HepG2 (cell line): ENCODE results near the gene GRM4. TPM values are rescaled to one million over a fixed set of nuclear protein-coding genes. Genes with fewer than 3 reads are reported as not detected.

Experiments
- ATAC-seq: fragments of 200-7000 bp; cut with Tn5 transposase; 3 replicates; pipeline ENCODE4 v1.9.1; 2020; ENCODE audit warnings: mild to moderate bottlenecking, moderate library complexity
- BruUV-seq: library from RNA; stranded (reverse); fragments of 400-500 nt; replicated peaks from 2 replicates; lab custom pipeline; 2021; lab: Mats Ljungman, UMichigan
- CTCF ChIA-PET: fragments of 300-600 bp; formaldehyde crosslinking; extraction: SDS; loops from one replicate; lab custom pipeline; 2021; ENCODE audit warnings: low total read pairs, inconsistent platforms, low intra/inter-chr PET ratio; lab: Yijun Ruan, JAX
- POLR2A ChIA-PET: fragments of 350-600 bp; sonication (Branson Sonifier 250); formaldehyde crosslinking; loops from one replicate; lab custom pipeline; 2020; ENCODE audit warnings: antibody characterized with exemption, inconsistent platforms; lab: Yijun Ruan, JAX
- DNase-seq: peaks from one replicate; pipeline ENCODE4 v3.0.0-alpha.2; 2015; ENCODE audit warnings: low spot score
- FAIRE-seq: peaks from 3 replicates; lab custom pipeline; 2011; peaks lifted over from hg19 to GRCh38; lab: Jason Lieb, UNC
- H2AFZ ChIP-seq: one replicate; pipeline ENCODE4 v1.6.1; 2011; ENCODE audit warnings: low read length, inconsistent platforms
- H3K27ac ChIP-seq: fragments of 300-600 bp; 3 replicates; pipeline ENCODE4 v1.8.0; 2011; ENCODE audit warnings: mixed run types, mild to moderate bottlenecking, mixed read lengths, low read length, inconsistent platforms; ENCODE audit not compliant: insufficient read depth; ENCODE audit errors: extremely low read length
- H3K27me3 ChIP-seq, 2 experiments: fragments of 200-600 bp in 1 of 2; 2 replicates in 1 of 2; 3 replicates in 1 of 2; pipeline versions ENCODE4 v1.6.0 to v1.8.0; 2011; ENCODE audit warnings: low read length in 2 of 2, mild to moderate bottlenecking in 2 of 2, moderate library complexity in 2 of 2, inconsistent platforms in 1 of 2; ENCODE audit not compliant: insufficient read depth in 2 of 2, control insufficient read depth in 1 of 2
- H3K36me3 ChIP-seq, 2 experiments: fragments of 200-600 bp in 1 of 2; replicated peaks in 1 of 2; 2 replicates in 1 of 2; 3 replicates in 1 of 2; pipeline versions ENCODE4 v1.5.1 to v1.8.0; 2011; ENCODE audit warnings: low read length in 2 of 2, inconsistent platforms in 1 of 2; ENCODE audit not compliant: insufficient read depth in 2 of 2, control insufficient read depth in 1 of 2
- H3K4me1 ChIP-seq: 2 replicates; pipeline ENCODE4 v1.5.1; 2012; ENCODE audit warnings: low read length, inconsistent platforms; ENCODE audit not compliant: insufficient read depth
- H3K4me2 ChIP-seq: 2 replicates; pipeline ENCODE4 v1.6.0; 2011; ENCODE audit warnings: low read depth, low read length, inconsistent platforms
- H3K4me3 ChIP-seq, 3 experiments: fragments of 200-600 bp in 1 of 3; sonication (generic), shearing (Covaris generic) in 1 of 3; replicated peaks in 1 of 3; 2 replicates each; pipeline ENCODE4 v1.5.1; 2011 to 2016; ENCODE audit warnings: low read length in 3 of 3, inconsistent platforms in 2 of 3, low read depth in 2 of 3, mild to moderate bottlenecking in 2 of 3, control low read depth in 1 of 3, mixed read lengths in 1 of 3; ENCODE audit not compliant: insufficient read depth in 1 of 3
- H3K79me2 ChIP-seq: one replicate; pipeline ENCODE4 v1.6.1; 2011; ENCODE audit warnings: low read length, inconsistent platforms; ENCODE audit not compliant: insufficient read depth
- H3K9ac ChIP-seq: 2 replicates; pipeline ENCODE4 v1.6.0; 2011; ENCODE audit warnings: mild to moderate bottlenecking, low read depth, low read length, inconsistent platforms; ENCODE audit not compliant: insufficient read depth
- H3K9me3 ChIP-seq: 2 replicates; pipeline ENCODE4 v1.5.1; 2012; ENCODE audit warnings: mild to moderate bottlenecking, low read length
- H4K20me1 ChIP-seq: 2 replicates; pipeline ENCODE4 v1.6.0; 2011; ENCODE audit warnings: inconsistent platforms, mild to moderate bottlenecking, low read length, moderate library complexity; ENCODE audit not compliant: insufficient read depth
- ARHGAP35 ChIP-seq: sonication (generic); formaldehyde crosslinking; IDR thresholded peaks from 2 replicates; pipeline ENCODE4 v1.9.0; 2022; ENCODE audit warnings: mild to moderate bottlenecking, inconsistent platforms, moderate library complexity, missing genetic modification reagents, borderline replicate concordance
- CC2D1A ChIP-seq: sonication (generic); formaldehyde crosslinking; IDR thresholded peaks from 2 replicates; pipeline ENCODE4 v1.8.1; 2023; ENCODE audit warnings: mild to moderate bottlenecking, missing genetic modification reagents
- CENPX ChIP-seq: sonication (generic); formaldehyde crosslinking; IDR thresholded peaks from 2 replicates; pipeline ENCODE4 v1.9.0; 2021; ENCODE audit warnings: mild to moderate bottlenecking, missing genetic modification reagents, moderate library complexity
- GATAD2A ChIP-seq: IDR thresholded peaks from 2 replicates; pipeline ENCODE4 v1.6.1; 2016
- HDAC1 ChIP-seq: sonication (generic); formaldehyde crosslinking; IDR thresholded peaks from 2 replicates; pipeline ENCODE4 v1.5.1; 2020; ENCODE audit warnings: mild to moderate bottlenecking, missing genetic modification reagents
- HHEX ChIP-seq: IDR thresholded peaks from 2 replicates; pipeline ENCODE4 v1.6.1; 2016; ENCODE audit warnings: control low read depth
- HMGA1 ChIP-seq: sonication (generic); formaldehyde crosslinking; conservative IDR thresholded peaks from 2 replicates; pipeline ENCODE4 v1.4.0; 2020; ENCODE audit warnings: missing genetic modification reagents
- KAT8 ChIP-seq: IDR thresholded peaks from 2 replicates; pipeline ENCODE4 v1.6.1; 2016; ENCODE audit warnings: missing genetic modification reagents, missing compliant biosample characterization
- NR2F6 ChIP-seq, 2 experiments: IDR thresholded peaks; 2 replicates each; pipeline ENCODE4 v1.6.1; 2016; ENCODE audit warnings: antibody characterized with exemption in 1 of 2, mild to moderate bottlenecking in 1 of 2
- WIZ ChIP-seq: sonication (generic); formaldehyde crosslinking; IDR thresholded peaks from 2 replicates; pipeline ENCODE4 v1.5.1; 2020; ENCODE audit warnings: mild to moderate bottlenecking, missing genetic modification reagents
- XRCC5 ChIP-seq: fragments of 200-400 bp; formaldehyde crosslinking; optimal IDR thresholded peaks from 2 replicates; pipeline ENCODE3; 2017; ENCODE audit warnings: mild to moderate bottlenecking, low read length
- ZNF232 ChIP-seq: sonication (generic); formaldehyde crosslinking; IDR thresholded peaks from 2 replicates; pipeline ENCODE4 v1.4.0; 2020; ENCODE audit warnings: missing genetic modification reagents, borderline replicate concordance
- ZNF282 ChIP-seq: fragments of 450-650 bp; IDR thresholded peaks from 2 replicates; pipeline ENCODE4 v1.6.1; 2018; ENCODE audit not compliant: partially characterized antibody
- ZNF629 ChIP-seq: sonication (generic); formaldehyde crosslinking; conservative IDR thresholded peaks from 2 replicates; pipeline ENCODE4 v1.5.0; 2020; ENCODE audit warnings: missing genetic modification reagents
- WGBS: methylation state at CpG from one replicate; pipeline ENCODE4 v1.1.6; 2017; ENCODE audit warnings: low lambda C conversion rate; 5-methylcytosine and 5-hydroxymethylcytosine counted together
- in situ Hi-C: cut with HindIII; loops from 2 replicates; pipeline ENCODE4 v1.10.0; 2017; ENCODE audit warnings: low pct_unique_long_range_greater_than_20kb; ENCODE audit not compliant: extremely low pct_ligation_motif_present
- intact Hi-C: fragments of 100-400 bp; cut with micrococcal nuclease; formaldehyde crosslinking; loops from one replicate; pipeline ENCODE4 v1.10.0; 2022; ENCODE audit not compliant: unreplicated experiment
- polyA plus RNA-seq, 8 experiments: library from polyadenylated mRNA; depleted of rRNA in 3 of 8; stranded (reverse) in 7 of 8; unstranded in 1 of 8; fragments of >200 nt; fragmentation: Illumina TruSeq in 4 of 8; extraction: Trizol in 4 of 8; gene quantifications; 2 replicates each; pipeline versions ENCODE4 v1.2.1 to v1.2.3, GENCODE V29; 2011 to 2016; ENCODE audit warnings: low read depth in 4 of 8, missing spikeins in 1 of 8, mixed read lengths in 1 of 8; ENCODE audit not compliant: insufficient read depth in 1 of 8
- total RNA-seq, 5 experiments: library from RNA; depleted of rRNA; stranded (reverse); fragments of >200 nt; fragmentation: Illumina TruSeq; extraction: Trizol; gene quantifications; 2 replicates each; pipeline ENCODE4 v1.2.3, GENCODE V29; 2016; ENCODE audit warnings: low read depth in 1 of 5
- TF ChIP-seq, protein P1 (sequence below): sonication (generic); formaldehyde crosslinking; IDR thresholded peaks from 2 replicates; pipeline ENCODE4 v1.5.1; 2020; ENCODE audit warnings: mild to moderate bottlenecking, moderate library complexity, missing genetic modification reagents
- TF ChIP-seq, protein P2 (sequence below): sonication (generic); formaldehyde crosslinking; IDR thresholded peaks from 2 replicates; pipeline ENCODE4 v1.8.0; 2022; ENCODE audit warnings: low read depth, missing genetic modification reagents
- TF ChIP-seq, protein P3 (sequence below): sonication (generic); formaldehyde crosslinking; conservative IDR thresholded peaks from 2 replicates; pipeline ENCODE4 v1.8.0; 2022; ENCODE audit warnings: missing genetic modification reagents
- TF ChIP-seq, protein P4 (sequence below): sonication (generic); formaldehyde crosslinking; IDR thresholded peaks from 2 replicates; pipeline ENCODE4 v1.8.0; 2022; ENCODE audit warnings: mild to moderate bottlenecking, missing genetic modification reagents; ENCODE audit not compliant: insufficient replicate concordance
- TF ChIP-seq, protein P5 (sequence below): sonication (generic); formaldehyde crosslinking; IDR thresholded peaks from 2 replicates; pipeline ENCODE4 v1.5.0; 2020; ENCODE audit warnings: missing genetic modification reagents, mild to moderate bottlenecking, borderline replicate concordance

GRM4 gene
- total and polyA plus RNA-seq, 2 of the 13 experiments (the other 11 are each of a cell fraction or from before 2014, with no cell fraction given) = not detected

DNA sequence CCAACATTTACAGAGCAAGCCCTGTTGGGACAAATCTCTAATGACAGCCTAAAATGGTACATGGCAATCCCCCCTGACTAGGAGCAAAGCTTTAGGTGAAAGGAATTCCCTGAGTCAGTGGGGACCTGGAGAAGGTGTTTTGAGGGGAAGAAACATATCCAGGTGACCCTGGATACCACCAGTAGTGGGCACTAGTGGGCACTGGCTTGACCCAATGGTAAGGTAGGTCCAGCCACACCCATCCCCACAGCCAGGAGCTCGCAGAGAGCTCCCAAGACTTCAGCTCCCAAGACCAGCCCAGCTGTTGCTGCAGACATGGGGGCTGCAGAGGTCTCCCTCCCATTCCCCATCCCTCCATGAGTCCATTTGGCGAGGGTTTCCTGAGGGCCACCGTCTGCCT, 19.5 kb downstream of the GRM4 start (continued):
- TF ChIP-seq, protein P1, sequence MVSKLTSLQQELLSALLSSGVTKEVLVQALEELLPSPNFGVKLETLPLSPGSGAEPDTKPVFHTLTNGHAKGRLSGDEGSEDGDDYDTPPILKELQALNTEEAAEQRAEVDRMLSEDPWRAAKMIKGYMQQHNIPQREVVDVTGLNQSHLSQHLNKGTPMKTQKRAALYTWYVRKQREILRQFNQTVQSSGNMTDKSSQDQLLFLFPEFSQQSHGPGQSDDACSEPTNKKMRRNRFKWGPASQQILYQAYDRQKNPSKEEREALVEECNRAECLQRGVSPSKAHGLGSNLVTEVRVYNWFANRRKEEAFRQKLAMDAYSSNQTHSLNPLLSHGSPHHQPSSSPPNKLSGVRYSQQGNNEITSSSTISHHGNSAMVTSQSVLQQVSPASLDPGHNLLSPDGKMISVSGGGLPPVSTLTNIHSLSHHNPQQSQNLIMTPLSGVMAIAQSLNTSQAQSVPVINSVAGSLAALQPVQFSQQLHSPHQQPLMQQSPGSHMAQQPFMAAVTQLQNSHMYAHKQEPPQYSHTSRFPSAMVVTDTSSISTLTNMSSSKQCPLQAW (CRISPR knock-in tag) = no peak
- TF ChIP-seq, protein P2, sequence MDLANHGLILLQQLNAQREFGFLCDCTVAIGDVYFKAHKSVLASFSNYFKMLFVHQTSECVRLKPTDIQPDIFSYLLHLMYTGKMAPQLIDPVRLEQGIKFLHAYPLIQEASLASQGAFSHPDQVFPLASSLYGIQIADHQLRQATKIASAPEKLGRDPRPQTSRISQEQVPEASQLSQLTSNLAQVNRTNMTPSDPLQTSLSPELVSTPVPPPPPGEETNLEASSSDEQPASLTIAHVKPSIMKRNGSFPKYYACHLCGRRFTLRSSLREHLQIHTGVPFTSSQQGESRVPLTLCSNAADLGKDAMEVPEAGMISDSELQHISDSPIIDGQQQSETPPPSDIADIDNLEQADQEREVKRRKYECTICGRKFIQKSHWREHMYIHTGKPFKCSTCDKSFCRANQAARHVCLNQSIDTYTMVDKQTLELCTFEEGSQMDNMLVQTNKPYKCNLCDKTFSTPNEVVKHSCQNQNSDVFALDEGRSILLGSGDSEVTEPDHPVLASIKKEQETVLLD (CRISPR knock-in tag) = no peak
- TF ChIP-seq KAT8 (no peak), ZNF282 (no peak), HDAC1 (no peak), XRCC5 (no peak), CC2D1A (CRISPR knock-in tag) (no peak), NR2F6 (IDR thresholded peaks at IDR 0.05) (no peak), NR2F6 (CRISPR knock-in tag; IDR thresholded peaks at IDR 0.05) (no peak)
- TF ChIP-seq, protein P3, sequence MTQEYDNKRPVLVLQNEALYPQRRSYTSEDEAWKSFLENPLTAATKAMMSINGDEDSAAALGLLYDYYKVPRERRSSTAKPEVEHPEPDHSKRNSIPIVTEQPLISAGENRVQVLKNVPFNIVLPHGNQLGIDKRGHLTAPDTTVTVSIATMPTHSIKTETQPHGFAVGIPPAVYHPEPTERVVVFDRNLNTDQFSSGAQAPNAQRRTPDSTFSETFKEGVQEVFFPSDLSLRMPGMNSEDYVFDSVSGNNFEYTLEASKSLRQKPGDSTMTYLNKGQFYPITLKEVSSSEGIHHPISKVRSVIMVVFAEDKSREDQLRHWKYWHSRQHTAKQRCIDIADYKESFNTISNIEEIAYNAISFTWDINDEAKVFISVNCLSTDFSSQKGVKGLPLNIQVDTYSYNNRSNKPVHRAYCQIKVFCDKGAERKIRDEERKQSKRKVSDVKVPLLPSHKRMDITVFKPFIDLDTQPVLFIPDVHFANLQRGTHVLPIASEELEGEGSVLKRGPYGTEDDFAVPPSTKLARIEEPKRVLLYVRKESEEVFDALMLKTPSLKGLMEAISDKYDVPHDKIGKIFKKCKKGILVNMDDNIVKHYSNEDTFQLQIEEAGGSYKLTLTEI (CRISPR knock-in tag) = no peak

DNA sequence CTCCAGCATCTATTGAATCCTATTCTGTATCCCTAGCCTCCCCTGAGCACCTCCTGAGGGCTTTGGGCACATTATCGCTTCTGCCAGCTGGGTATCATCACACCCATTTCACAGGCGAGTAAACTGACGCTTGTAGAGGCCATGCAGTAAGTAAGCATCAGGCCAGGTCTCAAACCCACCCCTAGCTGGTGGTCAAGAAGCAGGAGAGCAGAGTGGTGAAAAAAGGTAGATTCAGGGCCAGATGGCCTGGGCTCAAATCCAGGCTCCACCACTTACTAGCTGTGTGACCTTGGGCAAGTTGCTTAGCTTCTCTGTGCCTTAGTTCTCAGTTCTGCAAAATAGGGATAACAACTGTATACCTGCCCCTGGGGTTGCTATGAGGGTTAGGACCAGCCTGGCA, 19.9 kb downstream of the GRM4 start:
- Histone ChIP-seq H4K20me1 (peaks cover 4% of the 10 kb centered on the region; the same call in 1 of the 2 replicates), H3K4me3 (no peak overlapping the region), H3K4me1 (no peaks in the 10 kb centered on the region), H3K27me3 (peaks cover 12 to 57% of the 10 kb centered on the region in 2 experiments), H3K27ac (no peak overlapping the region), H2AFZ (no peak overlapping the region), H3K9ac (no peak overlapping the region), H3K4me2 (no peak overlapping the region), H3K9me3 (no peaks in the 10 kb centered on the region), H3K36me3 (no peaks in the 10 kb centered on the region), H3K79me2 (no peaks in the 10 kb centered on the region)
- DNase-seq = no peak
- 3% methylated on average over 3 of the region's 3 CpGs for WGBS
- intact Hi-C loops = no loop called here
- ChIA-PET POLR2A (no interaction called here), CTCF (no interaction called here)
- ATAC-seq = no peak
- in situ Hi-C loops = no loop called here
- BruUV-seq = no TSS peak
- no peak for FAIRE-seq
- TF ChIP-seq WIZ (CRISPR knock-in tag) (no peak), CENPX (CRISPR knock-in tag) (no peak), ARHGAP35 (CRISPR knock-in tag) (no peak), HHEX (no peak), ZNF629 (CRISPR knock-in tag) (peak; percentile 68), GATAD2A (CRISPR knock-in tag) (no peak), ZNF232 (no peak), HMGA1 (no peak)
- TF ChIP-seq, protein P4, sequence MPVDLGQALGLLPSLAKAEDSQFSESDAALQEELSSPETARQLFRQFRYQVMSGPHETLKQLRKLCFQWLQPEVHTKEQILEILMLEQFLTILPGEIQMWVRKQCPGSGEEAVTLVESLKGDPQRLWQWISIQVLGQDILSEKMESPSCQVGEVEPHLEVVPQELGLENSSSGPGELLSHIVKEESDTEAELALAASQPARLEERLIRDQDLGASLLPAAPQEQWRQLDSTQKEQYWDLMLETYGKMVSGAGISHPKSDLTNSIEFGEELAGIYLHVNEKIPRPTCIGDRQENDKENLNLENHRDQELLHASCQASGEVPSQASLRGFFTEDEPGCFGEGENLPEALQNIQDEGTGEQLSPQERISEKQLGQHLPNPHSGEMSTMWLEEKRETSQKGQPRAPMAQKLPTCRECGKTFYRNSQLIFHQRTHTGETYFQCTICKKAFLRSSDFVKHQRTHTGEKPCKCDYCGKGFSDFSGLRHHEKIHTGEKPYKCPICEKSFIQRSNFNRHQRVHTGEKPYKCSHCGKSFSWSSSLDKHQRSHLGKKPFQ (CRISPR knock-in tag) = no peak
- TF ChIP-seq, protein P5, sequence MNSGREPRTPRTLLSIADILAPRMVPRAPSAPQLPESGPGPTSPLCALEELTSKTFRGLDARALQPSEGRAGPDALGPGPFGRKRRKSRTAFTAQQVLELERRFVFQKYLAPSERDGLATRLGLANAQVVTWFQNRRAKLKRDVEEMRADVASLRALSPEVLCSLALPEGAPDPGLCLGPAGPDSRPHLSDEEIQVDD (CRISPR knock-in tag) = no peak
